Neural progenitor cell (in vitro differentiated cells): ENCODE results near the gene NNMT. TPM values are rescaled to one million over a fixed set of nuclear protein-coding genes. Genes with fewer than 3 reads are reported as not detected.

Experiments used
- DNase-seq: peaks from one replicate; pipeline ENCODE4 v3.0.0-alpha.2; 2016; ENCODE audit warnings: low spot score
- H2AFZ ChIP-seq: fragments of 200-600 bp; sonication (generic); replicated peaks from 2 replicates; pipeline ENCODE4 v1.6.1; 2016; ENCODE audit warnings: antibody characterized with exemption
- H3F3A ChIP-seq: fragments of 200-600 bp; sonication (generic); 2 replicates; pipeline ENCODE4 v1.6.1; 2016; ENCODE audit warnings: antibody characterized with exemption, low read depth
- H3K27ac ChIP-seq: fragments of 200-600 bp; sonication (generic); 2 replicates; pipeline ENCODE4 v1.5.1; 2016; ENCODE audit warnings: mild to moderate bottlenecking
- H3K27me3 ChIP-seq: fragments of 200-600 bp; sonication (generic); 2 replicates; pipeline ENCODE4 v1.6.1; 2016; ENCODE audit warnings: mild to moderate bottlenecking, moderate library complexity
- H3K36me3 ChIP-seq: fragments of 200-600 bp; sonication (generic); 2 replicates; pipeline ENCODE4 v1.5.1; 2016
- H3K4me1 ChIP-seq: fragments of 200-600 bp; sonication (generic); 2 replicates; pipeline ENCODE4 v1.6.1; 2016; ENCODE audit warnings: mixed run types
- H3K4me2 ChIP-seq: fragments of 200-600 bp; sonication (generic); 2 replicates; pipeline ENCODE4 v1.6.1; 2016
- H3K4me3 ChIP-seq: fragments of 200-600 bp; sonication (generic); 2 replicates; pipeline ENCODE4 v1.5.1; 2016
- H3K79me2 ChIP-seq: fragments of 200-600 bp; sonication (generic); 2 replicates; pipeline ENCODE4 v1.6.1; 2016; ENCODE audit warnings: low read depth
- H3K9ac ChIP-seq: fragments of 200-600 bp; sonication (generic); 2 replicates; pipeline ENCODE4 v1.6.1; 2016
- H3K9me3 ChIP-seq: fragments of 200-600 bp; sonication (generic); 2 replicates; pipeline ENCODE4 v1.5.1; 2016; ENCODE audit warnings: low read depth
- H4K20me1 ChIP-seq: fragments of 200-600 bp; sonication (generic); 2 replicates; pipeline ENCODE4 v1.6.1; 2016; ENCODE audit warnings: low read depth
- H3K27ac Mint-ChIP-seq: 3 replicates; pipeline ENCODE4 v1.8.0; 2021; ENCODE audit warnings: mixed read lengths
- H3K27me3 Mint-ChIP-seq: 2 replicates; pipeline ENCODE4 v1.8.0; 2022; ENCODE audit warnings: low read depth, mild to moderate bottlenecking, inconsistent platforms, moderate library complexity, mixed read lengths; ENCODE audit not compliant: insufficient read depth
- H3K36me3 Mint-ChIP-seq: 3 replicates; pipeline ENCODE4 v1.8.0; 2021; ENCODE audit warnings: mixed read lengths
- H3K4me1 Mint-ChIP-seq: 3 replicates; pipeline ENCODE4 v1.8.0; 2021; ENCODE audit warnings: mixed read lengths
- H3K4me3 Mint-ChIP-seq: 3 replicates; pipeline ENCODE4 v1.8.0; 2021; ENCODE audit warnings: mild to moderate bottlenecking, moderate library complexity, mixed read lengths
- H3K9me3 Mint-ChIP-seq: 3 replicates; pipeline ENCODE4 v1.8.0; 2020; ENCODE audit warnings: mixed read lengths
- CTCF ChIP-seq: fragments of 200-600 bp; sonication (generic); IDR thresholded peaks from 2 replicates; pipeline ENCODE4 v1.5.1; 2017; ENCODE audit warnings: antibody characterized with exemption, mild to moderate bottlenecking
- EZH2 ChIP-seq: fragments of 200-600 bp; sonication (generic); IDR thresholded peaks from 2 replicates; pipeline ENCODE4 v1.6.1; 2017; ENCODE audit warnings: antibody characterized with exemption, mild to moderate bottlenecking, moderate library complexity
- EZH2phosphoT487 ChIP-seq: fragments of 200-600 bp; sonication (generic); IDR thresholded peaks from 2 replicates; pipeline ENCODE4 v1.6.1; 2017; ENCODE audit warnings: antibody characterized with exemption
- total RNA-seq: library from RNA; depleted of rRNA; stranded (reverse); fragments of >200 nt; gene quantifications from 2 replicates; pipeline ENCODE4 v1.2.3, GENCODE V29; 2015; ENCODE audit warnings: low replicate concordance

NNMT gene
- total RNA-seq, 1 donor from 2014 or later = not detected

GRCh38 chr11:114346709-114347141, 50.5 kb downstream of the NNMT start:
- Histone ChIP-seq H3K4me1 (no peaks in the 10 kb centered on the region), H3K4me2 (no peak overlapping the region), H3K4me3 (no peak overlapping the region), H3K79me2 (no peaks in the 10 kb centered on the region), H3F3A (no peaks in the 10 kb centered on the region), H3K27ac (no peak overlapping the region), H3K36me3 (no peaks in the 10 kb centered on the region), H3K27me3 (no peaks in the 10 kb centered on the region), H3K9me3 (no peaks in the 10 kb centered on the region), H2AFZ (no peak overlapping the region), H3K9ac (no peak overlapping the region), H4K20me1 (no peaks in the 10 kb centered on the region)
- Mint-ChIP-seq H3K36me3 (no peaks in the 10 kb centered on the region), H3K9me3 (no peaks in the 10 kb centered on the region), H3K27ac (no peak overlapping the region), H3K4me3 (no peak overlapping the region), H3K27me3 (peaks cover 3% of the 10 kb centered on the region), H3K4me1 (no peaks in the 10 kb centered on the region)
- no peak for TF ChIP-seq EZH2
- no peak for TF ChIP-seq CTCF
- no peak for TF ChIP-seq EZH2phosphoT487
- DNase-seq = no peak

- no peak overlapping the region for H3K9ac ChIP-seq
- H3K4me3 Mint-ChIP-seq = no peak overlapping the region
- no peaks in the 10 kb centered on the region for H3K4me1 Mint-ChIP-seq
- no peaks in the 10 kb centered on the region for H4K20me1 ChIP-seq
- H3K27ac Mint-ChIP-seq = no peak overlapping the region
- no peak overlapping the region for H3K4me2 ChIP-seq
- peak overlapping the region; percentile 36 for H2AFZ ChIP-seq
- no peaks in the 10 kb centered on the region for H3K36me3 ChIP-seq
- no peaks in the 10 kb centered on the region for H3K36me3 Mint-ChIP-seq
- no peaks in the 10 kb centered on the region for H3K4me1 ChIP-seq
- H3K9me3 Mint-ChIP-seq = no peaks in the 10 kb centered on the region
- no peaks in the 10 kb centered on the region for H3K79me2 ChIP-seq
- H3K27me3 ChIP-seq = no peaks in the 10 kb centered on the region
- no peaks in the 10 kb centered on the region for H3F3A ChIP-seq
- peak; percentile 68 for TF ChIP-seq CTCF
- no peak for TF ChIP-seq EZH2phosphoT487
- no peaks in the 10 kb centered on the region for H3K9me3 ChIP-seq
- peak; percentile 64 for DNase-seq
- H3K27me3 Mint-ChIP-seq = peaks cover 3% of the 10 kb centered on the region
- H3K27ac ChIP-seq = no peak overlapping the region
- no peak overlapping the region for H3K4me3 ChIP-seq
These were observed 52.3 kb downstream of the NNMT start for GRCh38 chr11:114348200-114349191.

- H3K9ac ChIP-seq = no peak overlapping the region
- no peak for DNase-seq
- no peaks in the 10 kb centered on the region for H3K9me3 ChIP-seq
- H3K4me1 Mint-ChIP-seq = no peaks in the 10 kb centered on the region
- no peak overlapping the region for H3K27ac Mint-ChIP-seq
- no peaks in the 10 kb centered on the region for H3F3A ChIP-seq
- no peaks in the 10 kb centered on the region for H3K4me1 ChIP-seq
- no peak overlapping the region for H3K4me3 ChIP-seq
- no peaks in the 10 kb centered on the region for H3K79me2 ChIP-seq
- no peak overlapping the region for H3K4me2 ChIP-seq
- H2AFZ ChIP-seq = no peak overlapping the region
- no peaks in the 10 kb centered on the region for H3K36me3 ChIP-seq
- H3K4me3 Mint-ChIP-seq = no peak overlapping the region
- no peaks in the 10 kb centered on the region for H3K9me3 Mint-ChIP-seq
- H3K36me3 Mint-ChIP-seq = no peaks in the 10 kb centered on the region
- H3K27me3 ChIP-seq = no peaks in the 10 kb centered on the region
- TF ChIP-seq EZH2 (no peak), EZH2phosphoT487 (no peak), CTCF (no peak)
- H4K20me1 ChIP-seq = no peaks in the 10 kb centered on the region
- H3K27ac ChIP-seq = no peak overlapping the region
- H3K27me3 Mint-ChIP-seq = peaks cover 3% of the 10 kb centered on the region
These were observed 53.8 kb downstream of the NNMT start for GRCh38 chr11:114350022-114350421.
